GM12878 (cell line): ENCODE data around the gene ATXN1. TPM values are rescaled to one million over a fixed set of nuclear protein-coding genes. Genes with fewer than 3 reads are reported as not detected.

Experiments
- ATAC-seq: fragments of 200-7000 bp; cut with Tn5 transposase; 3 replicates; pipeline ENCODE4 v1.9.1; 2020; ENCODE audit warnings: mild to moderate bottlenecking, moderate library complexity
- BruUV-seq: library from RNA; stranded (reverse); fragments of 400-500 nt; replicated peaks from 2 replicates; lab custom pipeline; 2021; lab: Mats Ljungman, UMichigan
- CTCF ChIA-PET: fragments of 300-600 bp; sonication (Branson Sonifier 250); formaldehyde crosslinking; extraction: SDS; loops from one replicate; lab custom pipeline; 2021; ENCODE audit warnings: inconsistent platforms; lab: Yijun Ruan, JAX
- POLR2A ChIA-PET: fragments of 350-600 bp; formaldehyde crosslinking; extraction: SDS; loops from one replicate; lab custom pipeline; 2021; ENCODE audit warnings: inconsistent platforms; lab: Charles Lee
- RAD21 ChIA-PET: fragments of 300-600 bp; sonication (Branson Sonifier 250); formaldehyde crosslinking; loops from one replicate; lab custom pipeline; 2023; ENCODE audit warnings: antibody characterized with exemption; ENCODE audit not compliant: unreplicated experiment; lab: Charles Lee
- SMC1A ChIA-PET: fragments of 300-600 bp; sonication (Branson Sonifier 250); formaldehyde crosslinking; loops from one replicate; lab custom pipeline; 2023; ENCODE audit not compliant: unreplicated experiment, uncharacterized antibody; lab: Charles Lee
- DNase-seq: peaks from one replicate; pipeline ENCODE4 v3.0.0-alpha.2; 2011; ENCODE audit warnings: low read depth, low spot score
- FAIRE-seq: peaks from 3 replicates; lab custom pipeline; 2011; peaks lifted over from hg19 to GRCh38; lab: Jason Lieb, UNC
- H2AFZ ChIP-seq: 2 replicates; pipeline ENCODE4 v1.6.0; 2011; ENCODE audit warnings: low read depth, low read length, control low read depth; ENCODE audit not compliant: control insufficient read depth
- H3K27ac ChIP-seq: 2 replicates; pipeline ENCODE4 v1.5.1; 2011; ENCODE audit warnings: control low read depth; ENCODE audit not compliant: control insufficient read depth, insufficient read depth
- H3K27me3 ChIP-seq, 2 experiments: replicated peaks in 1 of 2; 2 replicates each; pipeline versions ENCODE4 v1.6.0 to v1.6.1; 2011; ENCODE audit warnings: low read length in 1 of 2; ENCODE audit not compliant: control insufficient read depth in 2 of 2, insufficient read depth in 2 of 2
- H3K36me3 ChIP-seq, 2 experiments: 2 replicates each; pipeline ENCODE4 v1.5.1; 2011; ENCODE audit warnings: low read length in 1 of 2; ENCODE audit not compliant: control insufficient read depth in 2 of 2, insufficient read depth in 2 of 2
- H3K4me1 ChIP-seq: 2 replicates; pipeline ENCODE4 v1.6.1; 2011; ENCODE audit warnings: mild to moderate bottlenecking, low read length, moderate library complexity, mixed read lengths; ENCODE audit not compliant: control insufficient read depth, insufficient read depth
- H3K4me2 ChIP-seq: 2 replicates; pipeline ENCODE4 v1.6.0; 2011; ENCODE audit warnings: control low read depth; ENCODE audit not compliant: control insufficient read depth, insufficient read depth
- H3K4me3 ChIP-seq: fragments of 200-600 bp; sonication (generic); 2 replicates; pipeline ENCODE4 v1.5.1; 2016
- H3K79me2 ChIP-seq: 2 replicates; pipeline ENCODE4 v1.6.0; 2011; ENCODE audit warnings: low read length; ENCODE audit not compliant: control insufficient read depth, insufficient read depth
- H3K9ac ChIP-seq: 2 replicates; pipeline ENCODE4 v1.8.0; 2011; ENCODE audit warnings: low read length, control low read depth, mixed read lengths; ENCODE audit not compliant: control insufficient read depth, insufficient read depth
- H3K9me3 ChIP-seq: replicated peaks from 3 replicates; pipeline ENCODE4 v1.5.1; 2011; ENCODE audit warnings: mild to moderate bottlenecking, low read length; ENCODE audit not compliant: control insufficient read depth, insufficient read depth
- H4K20me1 ChIP-seq: 2 replicates; pipeline ENCODE4 v1.6.0; 2011; ENCODE audit not compliant: control insufficient read depth, insufficient read depth
- BACH1 ChIP-seq: fragments of 450-650 bp; IDR thresholded peaks from 2 replicates; pipeline ENCODE4 v1.6.1; 2017; ENCODE audit warnings: mild to moderate bottlenecking, borderline replicate concordance
- EP300 ChIP-seq, 2 experiments: fragments of 150-350 bp in 1 of 2; IDR thresholded peaks; 2 replicates each; pipeline ENCODE4 v1.6.1; 2011 to 2012; ENCODE audit warnings: low read depth in 2 of 2, low read length in 2 of 2, borderline replicate concordance in 1 of 2, improper control_type of control experiment in 1 of 2, inconsistent platforms in 1 of 2; ENCODE audit not compliant: control insufficient read depth in 1 of 2
- JUNB ChIP-seq: IDR thresholded peaks from 2 replicates; pipeline ENCODE4 v1.6.1; 2016; ENCODE audit warnings: antibody characterized with exemption, mild to moderate bottlenecking
- ZNF622 ChIP-seq: fragments of 450-650 bp; IDR thresholded peaks from 2 replicates; pipeline ENCODE4 v1.6.1; 2017; ENCODE audit warnings: mild to moderate bottlenecking, inconsistent platforms
- WGBS: methylation state at CpG from one replicate; pipeline ENCODE4 v1.1.6; 2016; ENCODE audit warnings: low lambda C conversion rate; ENCODE audit not compliant: insufficient replicate concordance, insufficient coverage; ENCODE audit errors: missing lambda C conversion rate; 5-methylcytosine and 5-hydroxymethylcytosine counted together
- in situ Hi-C: fragments of 300-500 bp; cut with MboI; formaldehyde crosslinking; loops from 9 replicates; pipeline ENCODE4 v1.14.3; 2018; ENCODE audit warnings: mixed read lengths
- intact Hi-C: fragments of 100-400 bp; cut with micrococcal nuclease; formaldehyde crosslinking; loops from one replicate; pipeline ENCODE4 v1.14.2; 2022; ENCODE audit not compliant: unreplicated experiment
- polyA plus RNA-seq, 11 experiments: library from polyadenylated mRNA; depleted of rRNA in 4 of 11; unstranded in 6 of 11; stranded (reverse) in 5 of 11; fragments of >200 nt; fragmentation: Nextera tagmentation in 4 of 11; fragmentation: Illumina TruSeq in 1 of 11; extraction: Ambion mirVana in 4 of 11; extraction: Trizol in 1 of 11; gene quantifications; 1 replicate in 1 of 11; 2 replicates in 10 of 11; pipeline versions ENCODE4 v1.2.1 to v1.2.3, GENCODE V29; 2011 to 2016; ENCODE audit warnings: inconsistent platforms in 2 of 11, missing spikeins in 2 of 11, low read depth in 1 of 11
- total RNA-seq, 4 experiments: library from RNA; depleted of rRNA in 3 of 4; stranded (reverse); fragments of >200 nt in 3 of 4; fragmentation: Illumina TruSeq in 1 of 4; extraction: Trizol in 1 of 4; gene quantifications; 2 replicates each; pipeline versions ENCODE4 v1.2.1 to v1.2.3, GENCODE V29; 2013 to 2021
- TF ChIP-seq, protein P1 (sequence below): fragments of 450-650 bp; formaldehyde crosslinking; IDR thresholded peaks from 2 replicates; pipeline ENCODE4 v1.4.0; 2022; ENCODE audit warnings: mild to moderate bottlenecking, moderate library complexity
- TF ChIP-seq, protein P2 (sequence below): fragments of 150-350 bp; IDR thresholded peaks from 2 replicates; pipeline ENCODE4 v1.6.1; 2014; ENCODE audit warnings: mild to moderate bottlenecking, low read depth, low read length

The ATXN1 gene
- total and polyA plus RNA-seq, 10 of the 15 experiments (the other 5 are each of a cell fraction or from before 2014, with no cell fraction given): 12.2 to 51.2 (median 20.5) TPM

DNA sequence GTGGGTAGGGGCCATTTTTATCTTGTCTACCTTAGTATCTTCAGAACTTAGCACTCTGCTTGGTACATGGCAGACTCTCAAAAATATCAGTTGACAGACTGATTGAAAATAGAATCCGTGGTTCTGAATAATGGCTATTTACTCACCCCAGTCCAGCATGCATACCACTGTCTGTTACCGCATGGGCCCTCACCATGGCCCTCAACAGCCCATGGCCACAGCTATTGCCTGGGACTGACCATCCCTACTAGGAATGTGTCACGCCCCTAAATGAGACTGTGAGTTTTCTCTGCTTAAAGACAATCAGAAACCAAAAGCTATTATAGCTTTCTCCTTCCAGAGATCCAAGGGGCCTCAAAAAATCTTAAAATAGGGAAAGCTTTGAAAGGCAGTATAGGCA is 207.7 kb downstream of the ATXN1 start:
- no peak overlapping the region for H3K4me3 ChIP-seq
- H4K20me1 ChIP-seq: no peaks in the 10 kb centered on the region
- in situ Hi-C loops: no loop called here
- H3K27me3 ChIP-seq: no peaks in the 10 kb centered on the region
- CTCF ChIA-PET: interaction anchor here (0.7 kb wide), 1 partner anchor 13 kb away, joined by 3 read pairs; no protein-coding TSS in a partner anchor
- no peak overlapping the region for H3K9ac ChIP-seq
- no peaks in the 10 kb centered on the region for H3K4me1 ChIP-seq
- RAD21 ChIA-PET: no interaction called here
- FAIRE-seq: no peak
- no peak overlapping the region for H3K4me2 ChIP-seq
- DNase-seq: no peak
- intact Hi-C loops: no loop called here
- H3K79me2 ChIP-seq: no peaks in the 10 kb centered on the region
- H3K36me3 ChIP-seq: no peaks in the 10 kb centered on the region; a peak in 1 of 4 replicates
- ATAC-seq: no peak
- SMC1A ChIA-PET: interaction anchor here (0.6 to 0.9 kb wide), 3 partner anchors 15 to 161 kb away, joined by 3 read pairs; no protein-coding TSS in a partner anchor
- WGBS: 80% methylated on average over 3 of the region's 3 CpGs
- BruUV-seq: no TSS peak
- no peak overlapping the region for H3K27ac ChIP-seq
- no peaks in the 10 kb centered on the region for H3K9me3 ChIP-seq
- TF ChIP-seq EP300 (IDR thresholded peaks at IDR 0.05; ENCODE audit: borderline replicate concordance in 1 of 2, control insufficient read depth in 1 of 2, low read depth in 2 of 2, low read length in 2 of 2): no peak
- no peak for TF ChIP-seq BACH1
- TF ChIP-seq JUNB: no peak
- TF ChIP-seq, protein P1, sequence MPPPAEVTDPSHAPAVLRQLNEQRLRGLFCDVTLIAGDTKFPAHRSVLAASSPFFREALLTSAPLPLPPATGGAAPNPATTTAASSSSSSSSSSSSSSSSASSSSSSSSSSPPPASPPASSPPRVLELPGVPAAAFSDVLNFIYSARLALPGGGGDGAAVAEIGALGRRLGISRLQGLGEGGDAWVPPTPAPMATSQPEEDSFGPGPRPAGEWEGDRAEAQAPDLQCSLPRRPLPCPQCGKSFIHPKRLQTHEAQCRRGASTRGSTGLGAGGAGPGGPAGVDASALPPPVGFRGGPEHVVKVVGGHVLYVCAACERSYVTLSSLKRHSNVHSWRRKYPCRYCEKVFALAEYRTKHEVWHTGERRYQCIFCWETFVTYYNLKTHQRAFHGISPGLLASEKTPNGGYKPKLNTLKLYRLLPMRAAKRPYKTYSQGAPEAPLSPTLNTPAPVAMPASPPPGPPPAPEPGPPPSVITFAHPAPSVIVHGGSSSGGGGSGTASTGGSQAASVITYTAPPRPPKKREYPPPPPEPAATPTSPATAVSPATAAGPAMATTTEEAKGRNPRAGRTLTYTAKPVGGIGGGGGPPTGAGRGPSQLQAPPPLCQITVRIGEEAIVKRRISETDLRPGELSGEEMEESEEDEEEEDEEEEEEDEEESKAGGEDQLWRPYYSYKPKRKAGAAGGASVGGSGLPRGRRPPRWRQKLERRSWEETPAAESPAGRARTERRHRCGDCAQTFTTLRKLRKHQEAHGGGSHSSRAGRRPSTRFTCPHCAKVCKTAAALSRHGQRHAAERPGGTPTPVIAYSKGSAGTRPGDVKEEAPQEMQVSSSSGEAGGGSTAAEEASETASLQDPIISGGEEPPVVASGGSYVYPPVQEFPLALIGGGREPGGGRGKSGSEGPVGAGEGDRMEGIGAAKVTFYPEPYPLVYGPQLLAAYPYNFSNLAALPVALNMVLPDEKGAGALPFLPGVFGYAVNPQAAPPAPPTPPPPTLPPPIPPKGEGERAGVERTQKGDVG: no peak
- TF ChIP-seq ZNF622: no peak
- TF ChIP-seq, protein P2, sequence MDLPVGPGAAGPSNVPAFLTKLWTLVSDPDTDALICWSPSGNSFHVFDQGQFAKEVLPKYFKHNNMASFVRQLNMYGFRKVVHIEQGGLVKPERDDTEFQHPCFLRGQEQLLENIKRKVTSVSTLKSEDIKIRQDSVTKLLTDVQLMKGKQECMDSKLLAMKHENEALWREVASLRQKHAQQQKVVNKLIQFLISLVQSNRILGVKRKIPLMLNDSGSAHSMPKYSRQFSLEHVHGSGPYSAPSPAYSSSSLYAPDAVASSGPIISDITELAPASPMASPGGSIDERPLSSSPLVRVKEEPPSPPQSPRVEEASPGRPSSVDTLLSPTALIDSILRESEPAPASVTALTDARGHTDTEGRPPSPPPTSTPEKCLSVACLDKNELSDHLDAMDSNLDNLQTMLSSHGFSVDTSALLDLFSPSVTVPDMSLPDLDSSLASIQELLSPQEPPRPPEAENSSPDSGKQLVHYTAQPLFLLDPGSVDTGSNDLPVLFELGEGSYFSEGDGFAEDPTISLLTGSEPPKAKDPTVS: no peak
- POLR2A ChIA-PET: no interaction called here
- no peak overlapping the region for H2AFZ ChIP-seq
